Fibroblast of upper back skin (primary cell): ENCODE results near the gene KRT35.

Experiments used
- DNase-seq: peaks from one replicate; pipeline ENCODE4 v3.0.0-alpha.2; 2013

KRT35 gene

GRCh38 chr17:41481036-41481435, at the start of gene KRT35:
Gene KRT35 (minus strand): TSS chr17:41481151. CDS start chr17:41481097, 54 bp downstream.
- no peak for DNase-seq

- peak; percentile 74 for DNase-seq
Observed at GRCh38 chr17:41530062-41531048, 49.4 kb upstream of the KRT35 start.

- no peak for DNase-seq
Observed at GRCh38 chr17:41529491-41529915, 48.6 kb upstream of the KRT35 start.

GRCh38 chr17:41528959-41529353, 48.0 kb upstream of the KRT35 start:
- DNase-seq = no peak

GRCh38 chr17:41527063-41528023, 46.4 kb upstream of the KRT35 start:
- no peak for DNase-seq

GRCh38 chr17:41524261-41524660, 43.3 kb upstream of the KRT35 start:
- DNase-seq = no peak

GRCh38 chr17:41523787-41524186, 42.8 kb upstream of the KRT35 start:
- no peak for DNase-seq

- DNase-seq = no peak
Observed at GRCh38 chr17:41523225-41523593, 42.3 kb upstream of the KRT35 start.

GRCh38 chr17:41522301-41523224, 41.6 kb upstream of the KRT35 start:
- DNase-seq = no peak

GRCh38 chr17:41521574-41522261, 40.8 kb upstream of the KRT35 start:
- DNase-seq = peak; percentile 74

GRCh38 chr17:41520821-41521521, 40.0 kb upstream of the KRT35 start:
- DNase-seq = no peak

- no peak for DNase-seq
Observed at GRCh38 chr17:41519501-41520224, 38.7 kb upstream of the KRT35 start.

- no peak for DNase-seq
Observed at GRCh38 chr17:41518789-41519449, 38.0 kb upstream of the KRT35 start, which contains the start of gene KRT15. Gene KRT15 (minus strand): TSS chr17:41518890. CDS start chr17:41518827, 63 bp downstream.

GRCh38 chr17:41518031-41518430, 37.1 kb upstream of the KRT35 start:
- no peak for DNase-seq

GRCh38 chr17:41516830-41517283, 35.9 kb upstream of the KRT35 start:
- no peak for DNase-seq

GRCh38 chr17:41516147-41516829, 35.3 kb upstream of the KRT35 start:
- DNase-seq = no peak

GRCh38 chr17:41513168-41513547, 32.2 kb upstream of the KRT35 start:
- DNase-seq = no peak

- no peak for DNase-seq
Observed at GRCh38 chr17:41512546-41513167, 31.7 kb upstream of the KRT35 start.
